HepG2 (cell line): ENCODE measurements around the gene TRIM59. TPM values are rescaled to one million over a fixed set of nuclear protein-coding genes. Genes with fewer than 3 reads are reported as not detected.
A peak's percentile ranks its signal among the peaks of the same experiment; 100 is the strongest.

Experiments used
- ATAC-seq: fragments of 200-7000 bp; cut with Tn5 transposase; 3 replicates; pipeline ENCODE4 v1.9.1; 2020; ENCODE audit warnings: mild to moderate bottlenecking, moderate library complexity
- BruUV-seq: library from RNA; stranded (reverse); fragments of 400-500 nt; replicated peaks from 2 replicates; lab custom pipeline; 2021; lab: Mats Ljungman, UMichigan
- CTCF ChIA-PET: fragments of 300-600 bp; formaldehyde crosslinking; extraction: SDS; loops from one replicate; lab custom pipeline; 2021; ENCODE audit warnings: low total read pairs, inconsistent platforms, low intra/inter-chr PET ratio; lab: Yijun Ruan, JAX
- POLR2A ChIA-PET: fragments of 350-600 bp; sonication (Branson Sonifier 250); formaldehyde crosslinking; loops from one replicate; lab custom pipeline; 2020; ENCODE audit warnings: antibody characterized with exemption, inconsistent platforms; lab: Yijun Ruan, JAX
- DNase-seq: peaks from one replicate; pipeline ENCODE4 v3.0.0-alpha.2; 2015; ENCODE audit warnings: low spot score
- FAIRE-seq: peaks from 3 replicates; lab custom pipeline; 2011; peaks lifted over from hg19 to GRCh38; lab: Jason Lieb, UNC
- H2AFZ ChIP-seq: one replicate; pipeline ENCODE4 v1.6.1; 2011; ENCODE audit warnings: low read length, inconsistent platforms
- H3K27ac ChIP-seq: fragments of 300-600 bp; 3 replicates; pipeline ENCODE4 v1.8.0; 2011; ENCODE audit warnings: mixed run types, mild to moderate bottlenecking, mixed read lengths, low read length, inconsistent platforms; ENCODE audit not compliant: insufficient read depth; ENCODE audit errors: extremely low read length
- H3K27me3 ChIP-seq, 2 experiments: fragments of 200-600 bp in 1 of 2; 2 replicates in 1 of 2; 3 replicates in 1 of 2; pipeline versions ENCODE4 v1.6.0 to v1.8.0; 2011; ENCODE audit warnings: low read length in 2 of 2, mild to moderate bottlenecking in 2 of 2, moderate library complexity in 2 of 2, inconsistent platforms in 1 of 2; ENCODE audit not compliant: insufficient read depth in 2 of 2, control insufficient read depth in 1 of 2
- H3K36me3 ChIP-seq, 2 experiments: fragments of 200-600 bp in 1 of 2; replicated peaks in 1 of 2; 2 replicates in 1 of 2; 3 replicates in 1 of 2; pipeline versions ENCODE4 v1.5.1 to v1.8.0; 2011; ENCODE audit warnings: low read length in 2 of 2, inconsistent platforms in 1 of 2; ENCODE audit not compliant: insufficient read depth in 2 of 2, control insufficient read depth in 1 of 2
- H3K4me1 ChIP-seq: 2 replicates; pipeline ENCODE4 v1.5.1; 2012; ENCODE audit warnings: low read length, inconsistent platforms; ENCODE audit not compliant: insufficient read depth
- H3K4me2 ChIP-seq: 2 replicates; pipeline ENCODE4 v1.6.0; 2011; ENCODE audit warnings: low read depth, low read length, inconsistent platforms
- H3K4me3 ChIP-seq, 3 experiments: fragments of 200-600 bp in 1 of 3; sonication (generic), shearing (Covaris generic) in 1 of 3; replicated peaks in 1 of 3; 2 replicates each; pipeline ENCODE4 v1.5.1; 2011 to 2016; ENCODE audit warnings: low read length in 3 of 3, inconsistent platforms in 2 of 3, low read depth in 2 of 3, mild to moderate bottlenecking in 2 of 3, control low read depth in 1 of 3, mixed read lengths in 1 of 3; ENCODE audit not compliant: insufficient read depth in 1 of 3
- H3K79me2 ChIP-seq: one replicate; pipeline ENCODE4 v1.6.1; 2011; ENCODE audit warnings: low read length, inconsistent platforms; ENCODE audit not compliant: insufficient read depth
- H3K9ac ChIP-seq: 2 replicates; pipeline ENCODE4 v1.6.0; 2011; ENCODE audit warnings: mild to moderate bottlenecking, low read depth, low read length, inconsistent platforms; ENCODE audit not compliant: insufficient read depth
- H3K9me3 ChIP-seq: 2 replicates; pipeline ENCODE4 v1.5.1; 2012; ENCODE audit warnings: mild to moderate bottlenecking, low read length
- H4K20me1 ChIP-seq: 2 replicates; pipeline ENCODE4 v1.6.0; 2011; ENCODE audit warnings: inconsistent platforms, mild to moderate bottlenecking, low read length, moderate library complexity; ENCODE audit not compliant: insufficient read depth
- HES4 ChIP-seq: sonication (generic); formaldehyde crosslinking; IDR thresholded peaks from 2 replicates; pipeline ENCODE4 v1.9.0; 2021; ENCODE audit warnings: mild to moderate bottlenecking, missing genetic modification reagents, borderline replicate concordance
- KDM5B ChIP-seq: sonication (generic); formaldehyde crosslinking; IDR thresholded peaks from 2 replicates; pipeline ENCODE4 v1.4.0; 2020; ENCODE audit warnings: missing genetic modification reagents, mild to moderate bottlenecking, borderline replicate concordance
- MEF2D ChIP-seq: sonication (generic); formaldehyde crosslinking; IDR thresholded peaks from 2 replicates; pipeline ENCODE4 v1.5.1; 2020; ENCODE audit warnings: mild to moderate bottlenecking, missing genetic modification reagents
- MLLT10 ChIP-seq: sonication (generic); formaldehyde crosslinking; IDR thresholded peaks from 2 replicates; pipeline ENCODE4 v1.4.0; 2020; ENCODE audit warnings: missing genetic modification reagents
- SAP130 ChIP-seq: IDR thresholded peaks from 2 replicates; pipeline ENCODE4 v1.6.1; 2016; ENCODE audit warnings: low read depth
- SNAPC2 ChIP-seq: sonication (generic); formaldehyde crosslinking; IDR thresholded peaks from 2 replicates; pipeline ENCODE4 v1.8.1; 2022; ENCODE audit warnings: mild to moderate bottlenecking, missing genetic modification reagents
- TCF12 ChIP-seq, 2 experiments: fragments of 450-650 bp in 1 of 2; sonication (generic) in 1 of 2; formaldehyde crosslinking in 1 of 2; IDR thresholded peaks; 2 replicates each; pipeline versions ENCODE4 v1.6.1 to v1.8.0; 2017 to 2022; ENCODE audit warnings: antibody characterized with exemption in 1 of 2, mild to moderate bottlenecking in 1 of 2, missing genetic modification reagents in 1 of 2, moderate library complexity in 1 of 2
- ZMAT3 ChIP-seq: sonication (generic); formaldehyde crosslinking; conservative IDR thresholded peaks from 2 replicates; pipeline ENCODE4 v1.7.0; 2021; ENCODE audit warnings: missing genetic modification reagents
- ZMAT5 ChIP-seq: sonication (generic); formaldehyde crosslinking; IDR thresholded peaks from 2 replicates; pipeline ENCODE4 v1.5.0; 2020; ENCODE audit warnings: mild to moderate bottlenecking, low read depth, missing genetic modification reagents, borderline replicate concordance
- ZNF260 ChIP-seq: sonication (generic); formaldehyde crosslinking; IDR thresholded peaks from 2 replicates; pipeline ENCODE4 v1.4.0; 2020; ENCODE audit warnings: missing genetic modification reagents, low read depth, mild to moderate bottlenecking, borderline replicate concordance
- ZNF615 ChIP-seq: sonication (generic); formaldehyde crosslinking; IDR thresholded peaks from 2 replicates; pipeline ENCODE4 v1.5.0; 2020; ENCODE audit warnings: mild to moderate bottlenecking, missing genetic modification reagents, borderline replicate concordance
- ZNF784 ChIP-seq: sonication (generic); formaldehyde crosslinking; IDR thresholded peaks from 2 replicates; pipeline ENCODE4 v1.5.1; 2020; ENCODE audit warnings: missing genetic modification reagents, mild to moderate bottlenecking, borderline replicate concordance
- ZNF790 ChIP-seq: sonication (generic); formaldehyde crosslinking; IDR thresholded peaks from 2 replicates; pipeline ENCODE4 v1.8.0; 2022; ENCODE audit warnings: missing genetic modification reagents, mild to moderate bottlenecking, borderline replicate concordance
- ZSCAN9 ChIP-seq: IDR thresholded peaks from 2 replicates; pipeline ENCODE4 v1.6.1; 2016; ENCODE audit warnings: borderline replicate concordance
- ZZZ3 ChIP-seq: sonication (generic); formaldehyde crosslinking; IDR thresholded peaks from 2 replicates; pipeline ENCODE4 v1.4.0; 2020; ENCODE audit warnings: missing genetic modification reagents, mild to moderate bottlenecking, borderline replicate concordance
- WGBS: methylation state at CpG from one replicate; pipeline ENCODE4 v1.1.6; 2017; ENCODE audit warnings: low lambda C conversion rate; 5-methylcytosine and 5-hydroxymethylcytosine counted together
- in situ Hi-C: cut with HindIII; loops from 2 replicates; pipeline ENCODE4 v1.10.0; 2017; ENCODE audit warnings: low pct_unique_long_range_greater_than_20kb; ENCODE audit not compliant: extremely low pct_ligation_motif_present
- intact Hi-C: fragments of 100-400 bp; cut with micrococcal nuclease; formaldehyde crosslinking; loops from one replicate; pipeline ENCODE4 v1.10.0; 2022; ENCODE audit not compliant: unreplicated experiment
- polyA plus RNA-seq, 8 experiments: library from polyadenylated mRNA; depleted of rRNA in 3 of 8; stranded (reverse) in 7 of 8; unstranded in 1 of 8; fragments of >200 nt; fragmentation: Illumina TruSeq in 4 of 8; extraction: Trizol in 4 of 8; gene quantifications; 2 replicates each; pipeline versions ENCODE4 v1.2.1 to v1.2.3, GENCODE V29; 2011 to 2016; ENCODE audit warnings: low read depth in 4 of 8, missing spikeins in 1 of 8, mixed read lengths in 1 of 8; ENCODE audit not compliant: insufficient read depth in 1 of 8
- total RNA-seq, 5 experiments: library from RNA; depleted of rRNA; stranded (reverse); fragments of >200 nt; fragmentation: Illumina TruSeq; extraction: Trizol; gene quantifications; 2 replicates each; pipeline ENCODE4 v1.2.3, GENCODE V29; 2016; ENCODE audit warnings: low read depth in 1 of 5

The TRIM59 gene
- total and polyA plus RNA-seq, 2 of the 13 experiments (the other 11 are each of a cell fraction or from before 2014, with no cell fraction given), result 1.3 to 3.2 TPM

GRCh38 chr3:160482796-160483195, 33.2 kb upstream of the TRIM59 start (continued):
- TF ChIP-seq SNAPC2 (CRISPR knock-in tag), result no peak
- TF ChIP-seq MLLT10, result no peak

- in situ Hi-C loops (no loop called here), intact Hi-C loops (loop anchor here (10.0 kb wide), 1 partner anchor 447 kb away; no protein-coding TSS in a partner anchor)
- no peak overlapping the region for H3K9ac ChIP-seq
- peak; percentile 57 for FAIRE-seq
- 0 out of 2 replicates have a peak, but pooled peaks have one; percentile 23 for TF ChIP-seq SAP130 (CRISPR knock-in tag)
- TF ChIP-seq KDM5B (CRISPR knock-in tag), result no peak
- no peak overlapping the region for H2AFZ ChIP-seq
- H3K27me3 ChIP-seq, result no peaks in the 10 kb centered on the region
- ChIA-PET CTCF (no interaction called here), POLR2A (no interaction called here)
- H3K36me3 ChIP-seq, result no peaks in the 10 kb centered on the region
- peaks cover 6% of the 10 kb centered on the region; the same call in 1 of the 2 replicates for H3K4me1 ChIP-seq
- DNase-seq, result peak; percentile 8
- no peak overlapping the region for H3K4me2 ChIP-seq
- no peak overlapping the region for H3K27ac ChIP-seq
- H3K4me3 ChIP-seq, result no peak overlapping the region
- no peaks in the 10 kb centered on the region for H3K9me3 ChIP-seq
- no peaks in the 10 kb centered on the region for H4K20me1 ChIP-seq
- ATAC-seq, result peak; percentile 62
- WGBS, result 51% methylated on average over 6 of the region's 6 CpGs
- no peaks in the 10 kb centered on the region for H3K79me2 ChIP-seq
- BruUV-seq, result no TSS peak
Measured at GRCh38 chr3:160481856-160482255, 32.3 kb upstream of the TRIM59 start.

- CTCF ChIA-PET, result no interaction called here
- Histone ChIP-seq H3K4me3 (no peak overlapping the region), H3K27ac (no peak overlapping the region), H2AFZ (no peak overlapping the region), H4K20me1 (no peaks in the 10 kb centered on the region), H3K27me3 (no peaks in the 10 kb centered on the region), H3K9ac (no peak overlapping the region), H3K4me2 (no peak overlapping the region), H3K79me2 (no peaks in the 10 kb centered on the region), H3K4me1 (peaks cover 6% of the 10 kb centered on the region; the same call in 1 of the 2 replicates), H3K9me3 (no peaks in the 10 kb centered on the region), H3K36me3 (no peaks in the 10 kb centered on the region)
- TF ChIP-seq MEF2D (CRISPR knock-in tag), result no peak
- TF ChIP-seq ZSCAN9 (CRISPR knock-in tag), result no peak
- no peak for TF ChIP-seq TCF12 (IDR thresholded peaks at IDR 0.05)
- TF ChIP-seq TCF12 (CRISPR knock-in tag; IDR thresholded peaks at IDR 0.05), result no peak
- no peak for TF ChIP-seq ZMAT5 (CRISPR knock-in tag)
- no peak for TF ChIP-seq ZNF615 (CRISPR knock-in tag)
- no peak for TF ChIP-seq HES4
- TF ChIP-seq ZMAT3 (CRISPR knock-in tag), result no peak
- no peak for TF ChIP-seq ZNF784 (CRISPR knock-in tag)
- TF ChIP-seq ZNF790 (CRISPR knock-in tag), result no peak
- TF ChIP-seq ZZZ3 (CRISPR knock-in tag), result no peak
- TF ChIP-seq ZNF260 (CRISPR knock-in tag), result no peak
- intact Hi-C loops (loop anchor here (10.0 kb wide), 1 partner anchor 446 kb away; no protein-coding TSS in a partner anchor), in situ Hi-C loops (no loop called here)
- ATAC-seq, result no peak
- POLR2A ChIA-PET, result no interaction called here
- no peak for FAIRE-seq
- 73% methylated on average over 5 of the region's 5 CpGs for WGBS
- DNase-seq, result no peak
- BruUV-seq, result no TSS peak
Measured at GRCh38 chr3:160480931-160481330, 31.3 kb upstream of the TRIM59 start.
